ENCODE results near the gene ERCC6L.
A peak's percentile ranks its signal among the peaks of the same experiment; 100 is the strongest.

The ERCC6L gene, protein sequence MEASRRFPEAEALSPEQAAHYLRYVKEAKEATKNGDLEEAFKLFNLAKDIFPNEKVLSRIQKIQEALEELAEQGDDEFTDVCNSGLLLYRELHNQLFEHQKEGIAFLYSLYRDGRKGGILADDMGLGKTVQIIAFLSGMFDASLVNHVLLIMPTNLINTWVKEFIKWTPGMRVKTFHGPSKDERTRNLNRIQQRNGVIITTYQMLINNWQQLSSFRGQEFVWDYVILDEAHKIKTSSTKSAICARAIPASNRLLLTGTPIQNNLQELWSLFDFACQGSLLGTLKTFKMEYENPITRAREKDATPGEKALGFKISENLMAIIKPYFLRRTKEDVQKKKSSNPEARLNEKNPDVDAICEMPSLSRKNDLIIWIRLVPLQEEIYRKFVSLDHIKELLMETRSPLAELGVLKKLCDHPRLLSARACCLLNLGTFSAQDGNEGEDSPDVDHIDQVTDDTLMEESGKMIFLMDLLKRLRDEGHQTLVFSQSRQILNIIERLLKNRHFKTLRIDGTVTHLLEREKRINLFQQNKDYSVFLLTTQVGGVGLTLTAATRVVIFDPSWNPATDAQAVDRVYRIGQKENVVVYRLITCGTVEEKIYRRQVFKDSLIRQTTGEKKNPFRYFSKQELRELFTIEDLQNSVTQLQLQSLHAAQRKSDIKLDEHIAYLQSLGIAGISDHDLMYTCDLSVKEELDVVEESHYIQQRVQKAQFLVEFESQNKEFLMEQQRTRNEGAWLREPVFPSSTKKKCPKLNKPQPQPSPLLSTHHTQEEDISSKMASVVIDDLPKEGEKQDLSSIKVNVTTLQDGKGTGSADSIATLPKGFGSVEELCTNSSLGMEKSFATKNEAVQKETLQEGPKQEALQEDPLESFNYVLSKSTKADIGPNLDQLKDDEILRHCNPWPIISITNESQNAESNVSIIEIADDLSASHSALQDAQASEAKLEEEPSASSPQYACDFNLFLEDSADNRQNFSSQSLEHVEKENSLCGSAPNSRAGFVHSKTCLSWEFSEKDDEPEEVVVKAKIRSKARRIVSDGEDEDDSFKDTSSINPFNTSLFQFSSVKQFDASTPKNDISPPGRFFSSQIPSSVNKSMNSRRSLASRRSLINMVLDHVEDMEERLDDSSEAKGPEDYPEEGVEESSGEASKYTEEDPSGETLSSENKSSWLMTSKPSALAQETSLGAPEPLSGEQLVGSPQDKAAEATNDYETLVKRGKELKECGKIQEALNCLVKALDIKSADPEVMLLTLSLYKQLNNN

DNA sequence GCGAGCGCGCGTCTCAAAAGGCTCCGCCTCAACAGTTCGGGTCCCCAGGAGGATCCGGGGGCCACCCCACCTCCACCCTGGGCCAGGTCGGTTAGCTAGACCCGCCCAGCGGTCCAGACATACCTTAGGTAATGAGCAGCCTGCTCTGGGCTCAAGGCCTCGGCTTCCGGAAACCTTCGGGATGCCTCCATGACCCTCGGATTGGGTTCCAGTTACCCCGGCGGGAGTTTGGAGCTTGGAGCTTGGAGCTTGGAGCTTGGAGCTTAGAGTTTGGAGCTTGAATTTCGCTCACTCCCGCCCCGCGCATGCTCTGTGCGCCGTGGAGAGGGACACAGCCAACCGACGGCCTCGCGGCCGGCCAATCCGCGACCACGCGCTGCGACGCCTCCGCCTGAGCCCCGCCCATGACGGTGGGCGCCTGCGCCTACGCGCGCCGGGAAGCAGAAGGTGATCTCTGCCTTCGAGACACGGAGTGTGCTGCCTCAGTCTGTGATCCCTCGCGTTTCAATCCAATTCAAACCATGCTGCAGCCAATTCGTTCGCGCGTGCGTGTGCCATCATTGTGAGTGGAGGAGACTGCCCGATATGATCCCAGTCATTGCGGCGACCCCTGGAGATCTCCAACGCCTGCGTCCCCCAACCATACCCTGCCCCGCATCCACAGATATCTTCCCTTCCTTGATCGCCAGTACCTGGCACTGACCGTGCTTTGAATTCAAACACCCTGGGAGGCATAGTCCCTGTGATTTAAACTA, at the start of gene ERCC6L:
Gene ERCC6L (minus strand): TSS at position 307 of the 755 bp plus-strand sequence. CDS start 116 bp downstream, at position 191.
- Mint-ChIP-seq H3K4me1 (peaks cover 2 to 5% of the 10 kb centered on the region in 2 donors), H3K36me3 (peaks cover 3 to 4% of the 10 kb centered on the region in 2 donors), H3K27ac (peak within 1 kb of the TSS; percentile 20), H3K27me3 (no peaks in the 10 kb centered on the region), H3K9me3 (no peaks in the 10 kb centered on the region), H3K4me3 (peak within 1 kb of the TSS; percentile 79 to 83)
- ATAC-seq (replicated peaks) (peak; percentile 97 to 99), DNase-seq (peak; percentile 83)

DNA sequence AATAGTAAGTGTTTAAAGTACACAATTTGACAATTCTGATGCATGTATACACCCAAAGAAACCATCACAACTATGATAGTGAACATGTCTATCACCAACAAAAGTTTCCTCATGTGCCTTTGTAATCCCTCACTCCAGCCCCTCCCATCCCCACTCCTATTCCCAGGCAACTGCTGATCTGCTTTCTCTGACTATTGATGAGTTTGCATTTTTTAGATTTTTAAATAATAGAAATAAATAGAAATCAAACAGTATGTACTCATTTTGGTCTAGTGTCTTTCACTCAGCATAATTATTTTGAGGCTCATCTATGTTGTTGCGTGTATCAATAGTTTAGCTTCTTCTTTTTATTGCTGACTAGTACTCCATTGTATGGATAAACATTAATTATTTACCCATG, 43.5 kb upstream of the ERCC6L start:
- H3K36me3 Mint-ChIP-seq, result no peaks in the 10 kb centered on the region
- H3K27ac Mint-ChIP-seq, result no peak overlapping the region
- DNase-seq, result no peak
- no peak for ATAC-seq (replicated peaks)
- H3K4me3 Mint-ChIP-seq, result no peak overlapping the region
- no peaks in the 10 kb centered on the region for H3K9me3 Mint-ChIP-seq
- H3K27me3 Mint-ChIP-seq, result peaks cover 6 to 25% of the 10 kb centered on the region in 2 donors
- peaks cover 0 to under 1% of the 10 kb centered on the region in 2 donors for H3K4me1 Mint-ChIP-seq

DNA sequence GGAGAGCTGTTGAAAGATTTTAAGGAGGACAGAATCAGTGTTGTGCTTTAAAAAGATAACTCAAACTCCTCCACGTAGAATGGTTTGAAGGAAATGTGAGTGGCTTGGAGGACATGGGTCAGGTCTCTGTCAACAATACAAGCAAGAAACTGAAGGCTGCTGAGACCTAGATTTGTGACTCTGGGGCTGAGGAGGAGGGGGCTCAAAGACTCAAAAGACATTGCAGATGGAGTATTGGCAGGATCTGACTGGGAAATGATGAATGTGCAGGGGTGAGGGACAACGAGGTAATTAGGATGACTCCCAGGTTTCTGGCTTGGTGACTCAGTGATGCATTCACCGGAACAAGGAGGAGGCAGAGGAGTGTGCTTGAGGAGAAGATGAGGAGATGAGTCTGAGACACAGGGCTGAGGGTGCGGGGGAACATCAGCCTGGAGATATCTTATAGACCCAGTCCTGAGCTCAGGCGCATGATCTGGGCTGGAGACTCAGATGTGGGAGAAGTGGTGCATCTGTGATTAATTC, 41.6 kb upstream of the ERCC6L start:
- Mint-ChIP-seq H3K27ac (no peak overlapping the region), H3K36me3 (peaks cover 4 to 13% of the 10 kb centered on the region in 2 donors), H3K9me3 (no peaks in the 10 kb centered on the region), H3K4me3 (no peak overlapping the region), H3K4me1 (peaks cover 0 to 6% of the 10 kb centered on the region in 2 donors), H3K27me3 (peaks cover 6 to 25% of the 10 kb centered on the region in 2 donors)
- DNase-seq (no peak), ATAC-seq (replicated peaks) (no peak)

DNA sequence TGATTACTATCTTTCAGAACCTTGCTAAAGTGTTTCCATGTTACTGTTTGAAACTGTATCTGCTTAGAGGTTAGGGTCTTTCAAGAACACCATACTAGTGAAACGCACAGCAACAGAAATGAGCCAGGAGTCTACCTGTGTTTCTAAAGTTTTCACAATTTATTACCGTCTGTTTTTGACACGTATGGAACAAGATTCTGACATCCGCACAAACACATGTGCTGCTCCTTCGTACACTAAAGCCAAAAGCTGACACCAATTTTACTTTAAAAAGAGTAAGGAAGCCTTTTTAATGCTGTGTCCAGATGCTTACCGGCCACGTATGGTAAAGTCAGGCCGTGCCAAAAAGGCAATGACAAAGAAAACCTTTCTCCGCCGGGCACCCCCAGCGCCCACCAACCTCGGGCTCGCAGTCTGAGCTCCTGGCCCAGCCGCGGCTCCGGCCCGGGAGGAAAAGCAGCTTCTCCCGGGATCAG, 37.7 kb upstream of the ERCC6L start:
- ATAC-seq (replicated peaks), result peak in 1 of 2 donors; percentile 30
- Mint-ChIP-seq H3K9me3 (no peaks in the 10 kb centered on the region), H3K36me3 (peaks cover 26 to 52% of the 10 kb centered on the region in 2 donors), H3K4me3 (peak overlapping the region; percentile 95), H3K27me3 (peaks cover 6 to 15% of the 10 kb centered on the region in 2 donors), H3K27ac (peak overlapping the region; percentile 99), H3K4me1 (peaks cover 29 to 32% of the 10 kb centered on the region in 2 donors)
- DNase-seq, result no peak

DNA sequence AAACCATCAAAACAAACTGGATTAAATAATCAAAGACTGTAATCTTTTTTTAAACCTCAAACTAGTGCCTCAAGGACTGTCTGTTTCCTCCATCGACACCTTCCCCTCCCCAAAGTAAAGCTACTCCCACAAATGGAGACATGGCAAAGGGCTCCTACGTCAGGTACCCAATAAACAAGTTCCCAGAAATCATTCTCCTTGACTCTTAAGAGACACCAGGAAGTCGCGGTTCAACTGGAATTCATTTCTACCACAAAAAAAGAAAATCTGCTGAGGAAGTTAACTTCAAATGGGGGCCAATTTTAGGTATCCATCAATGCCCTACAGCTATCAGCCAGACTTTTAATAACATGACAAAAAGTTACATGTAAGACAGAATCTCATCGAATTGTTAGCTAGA, 35.7 kb upstream of the ERCC6L start:
- DNase-seq, result no peak
- H3K36me3 Mint-ChIP-seq, result peaks cover 26 to 68% of the 10 kb centered on the region in 2 donors
- peak overlapping the region; percentile 76 for H3K27ac Mint-ChIP-seq
- no peaks in the 10 kb centered on the region for H3K9me3 Mint-ChIP-seq
- H3K4me3 Mint-ChIP-seq, result peak overlapping the region; percentile 95
- H3K4me1 Mint-ChIP-seq, result peaks cover 32 to 33% of the 10 kb centered on the region in 2 donors
- peaks cover 0 to 8% of the 10 kb centered on the region in 2 donors for H3K27me3 Mint-ChIP-seq
- no peak for ATAC-seq (replicated peaks)

DNA sequence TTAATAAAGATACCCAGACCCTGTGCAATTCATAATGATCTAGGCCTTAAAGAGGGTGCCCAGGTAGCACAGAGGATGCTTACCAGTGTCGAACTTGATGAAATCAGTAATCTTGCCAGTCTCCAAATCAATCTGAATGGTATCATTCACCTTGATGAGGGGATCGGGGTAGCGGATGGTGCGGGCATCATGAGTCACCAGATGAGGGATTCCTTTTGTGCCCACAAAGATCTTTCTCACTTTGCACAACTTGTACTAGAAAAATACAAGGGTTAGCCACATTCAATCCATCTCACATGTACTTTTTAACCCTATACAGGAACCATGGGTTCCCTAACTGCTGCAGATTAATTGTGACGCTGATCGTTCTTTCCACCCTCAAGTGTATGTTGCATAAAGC, 34.9 kb upstream of the ERCC6L start:
- peak overlapping the region in 1 of 2 donors; percentile 95 for H3K4me3 Mint-ChIP-seq
- H3K9me3 Mint-ChIP-seq, result no peaks in the 10 kb centered on the region
- H3K27me3 Mint-ChIP-seq, result peaks cover 0 to 1% of the 10 kb centered on the region in 2 donors
- peaks cover 26 to 73% of the 10 kb centered on the region in 2 donors for H3K36me3 Mint-ChIP-seq
- no peak for ATAC-seq (replicated peaks)
- no peak for DNase-seq
- H3K4me1 Mint-ChIP-seq, result peaks cover 32 to 33% of the 10 kb centered on the region in 2 donors
- peak overlapping the region; percentile 34 for H3K27ac Mint-ChIP-seq

DNA sequence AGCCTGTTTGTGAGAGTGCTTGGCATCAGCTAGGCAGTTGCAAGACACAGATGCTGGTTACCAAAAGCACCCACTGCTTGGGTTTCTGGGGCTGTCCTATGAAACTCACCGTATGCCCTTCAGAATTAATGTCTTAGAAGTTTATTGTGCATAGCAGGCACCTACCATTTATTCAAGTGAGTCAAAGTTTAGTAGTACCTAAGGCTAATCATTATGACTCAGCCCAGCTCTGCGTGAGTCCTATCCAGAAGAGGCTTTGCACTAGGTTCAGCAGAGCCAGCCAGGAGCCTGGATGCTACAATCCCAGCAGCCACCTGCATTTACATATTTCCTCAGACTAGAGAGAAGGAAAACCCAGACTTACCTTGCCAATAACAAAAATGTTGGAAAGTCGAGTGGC, 34.0 kb upstream of the ERCC6L start:
- Mint-ChIP-seq H3K27ac (no peak overlapping the region), H3K27me3 (no peaks in the 10 kb centered on the region), H3K36me3 (peaks cover 28 to 77% of the 10 kb centered on the region in 2 donors), H3K4me3 (no peak overlapping the region), H3K4me1 (peaks cover 33 to 34% of the 10 kb centered on the region in 2 donors), H3K9me3 (no peaks in the 10 kb centered on the region)
- ATAC-seq (replicated peaks), result no peak
- DNase-seq, result no peak

DNA sequence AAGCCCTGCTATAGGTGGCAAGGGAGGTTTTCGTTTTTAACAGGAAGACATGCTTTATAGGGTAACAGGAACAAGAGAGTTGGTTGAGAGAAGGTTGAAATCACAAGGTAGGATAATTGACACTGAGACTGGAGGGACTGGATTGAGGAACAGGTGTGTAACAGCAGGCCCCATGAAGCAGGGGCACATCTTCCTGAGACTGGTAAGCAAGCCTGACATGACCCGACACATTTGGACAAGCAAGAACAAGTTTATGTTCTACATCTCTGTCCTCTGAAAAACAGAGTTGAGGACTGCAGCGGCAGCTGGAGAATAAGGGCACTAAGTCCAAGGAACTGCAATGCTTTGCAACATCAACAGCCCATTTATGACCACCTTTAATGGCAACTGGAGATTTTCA, 33.0 kb upstream of the ERCC6L start:
- Mint-ChIP-seq H3K27ac (peak overlapping the region; percentile 52), H3K27me3 (no peaks in the 10 kb centered on the region), H3K4me3 (peak overlapping the region in 1 of 2 donors; percentile 50), H3K36me3 (peaks cover 27 to 76% of the 10 kb centered on the region in 2 donors), H3K9me3 (no peaks in the 10 kb centered on the region), H3K4me1 (peaks cover 33% of the 10 kb centered on the region in 2 donors)
- DNase-seq, result no peak
- no peak for ATAC-seq (replicated peaks)

DNA sequence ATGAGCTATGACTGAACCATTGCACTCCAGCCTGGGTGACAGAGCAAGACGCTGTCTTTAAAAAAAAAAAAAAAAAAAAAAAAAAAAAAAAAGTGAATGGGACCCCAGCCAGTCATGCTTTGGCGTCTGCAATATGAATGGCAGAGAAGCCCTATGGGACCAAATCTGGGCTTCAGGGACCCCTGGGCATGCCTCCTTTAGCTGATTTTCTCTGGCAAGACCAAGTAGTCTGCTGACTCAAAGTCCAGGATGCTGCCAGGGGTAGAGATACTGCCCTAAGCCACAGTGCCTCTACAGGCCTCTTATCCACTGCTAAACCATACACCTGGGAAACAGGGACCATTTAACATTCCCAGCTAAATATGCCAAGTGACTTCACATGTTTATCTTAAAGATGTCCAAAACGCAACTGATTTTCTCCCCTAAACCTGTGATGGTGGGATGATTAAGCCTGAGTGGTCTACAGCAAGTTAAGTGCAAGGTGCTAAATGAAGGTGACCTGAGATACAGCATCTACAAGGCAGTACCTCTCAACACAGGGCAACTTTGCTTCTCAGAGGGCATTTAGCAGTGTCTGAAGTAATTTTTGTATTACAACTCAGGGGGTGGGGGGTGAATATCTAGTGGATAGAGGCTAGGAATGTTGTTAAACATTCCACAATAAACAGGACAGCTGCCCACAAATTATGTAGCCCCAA, 32.4 kb upstream of the ERCC6L start:
- no peak for DNase-seq
- Mint-ChIP-seq H3K27me3 (no peaks in the 10 kb centered on the region), H3K4me1 (peaks cover 33% of the 10 kb centered on the region in 2 donors), H3K36me3 (peaks cover 27 to 78% of the 10 kb centered on the region in 2 donors), H3K9me3 (no peaks in the 10 kb centered on the region), H3K27ac (no peak overlapping the region), H3K4me3 (peak overlapping the region in 1 of 2 donors; percentile 29)
- no peak for ATAC-seq (replicated peaks)

DNA sequence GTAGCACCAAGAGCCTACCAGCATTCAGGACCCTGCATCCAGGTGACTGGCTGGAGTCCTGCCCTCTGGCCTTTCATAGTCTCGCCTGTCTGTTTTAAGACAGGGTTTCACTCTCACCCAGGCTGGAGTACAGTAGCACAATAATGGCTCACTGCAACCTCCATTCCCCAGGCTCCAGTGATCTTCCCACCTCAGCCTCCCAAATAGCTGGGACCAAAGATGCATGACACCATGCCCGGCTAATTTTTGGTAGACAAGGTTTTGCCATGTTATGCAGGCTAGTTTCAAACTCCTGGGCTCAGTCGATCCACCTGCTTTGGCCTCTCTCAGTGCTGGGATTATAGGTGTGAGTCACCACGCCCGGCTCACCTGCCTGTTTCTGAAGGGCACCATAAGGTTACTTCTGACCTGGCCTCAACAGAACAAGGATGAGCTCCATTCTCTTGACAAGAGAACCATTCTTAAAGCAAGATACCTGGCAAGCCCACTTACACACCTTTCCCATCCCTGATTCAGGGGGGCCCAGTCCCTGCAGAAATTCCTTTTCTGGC, 31.6 kb upstream of the ERCC6L start:
- H3K36me3 Mint-ChIP-seq, result peaks cover 26 to 72% of the 10 kb centered on the region in 2 donors
- H3K9me3 Mint-ChIP-seq, result no peaks in the 10 kb centered on the region
- H3K27ac Mint-ChIP-seq, result no peak overlapping the region
- H3K4me3 Mint-ChIP-seq, result no peak overlapping the region
- DNase-seq, result no peak
- no peak for ATAC-seq (replicated peaks)
- no peaks in the 10 kb centered on the region for H3K27me3 Mint-ChIP-seq
- H3K4me1 Mint-ChIP-seq, result peaks cover 30 to 33% of the 10 kb centered on the region in 2 donors

DNA sequence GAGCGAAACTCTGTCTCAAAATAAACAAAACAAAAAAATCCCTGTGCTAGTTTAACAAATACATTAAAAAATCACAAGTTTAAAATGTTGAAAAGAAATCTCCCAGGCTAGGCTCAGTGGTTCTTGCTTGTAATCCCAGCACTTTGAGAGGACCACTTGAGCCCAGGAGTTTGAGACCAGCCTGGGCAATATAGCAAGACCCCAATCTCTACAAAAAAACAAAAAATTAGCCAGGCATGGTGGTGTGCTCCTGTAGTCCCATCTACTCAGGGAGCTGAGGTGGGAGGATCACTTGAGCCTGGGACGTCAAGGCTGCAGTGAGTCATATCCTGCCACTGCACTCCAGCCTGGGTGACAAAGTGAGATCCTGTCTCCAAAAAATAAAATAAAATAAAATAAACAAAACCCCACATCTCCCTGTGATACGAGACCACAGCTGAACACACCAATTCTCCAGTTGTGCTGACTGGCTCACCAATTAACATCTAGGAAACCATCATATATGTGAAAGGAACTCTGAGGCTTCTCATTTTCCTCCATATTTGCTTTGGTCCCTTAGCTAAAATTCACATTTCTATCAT, 30.9 kb upstream of the ERCC6L start:
- ATAC-seq (replicated peaks) (peak in 1 of 2 donors; percentile 20), DNase-seq (no peak)
- Mint-ChIP-seq H3K9me3 (no peaks in the 10 kb centered on the region), H3K27me3 (no peaks in the 10 kb centered on the region), H3K4me3 (no peak overlapping the region), H3K36me3 (peaks cover 24 to 68% of the 10 kb centered on the region in 2 donors), H3K4me1 (peaks cover 26 to 28% of the 10 kb centered on the region in 2 donors), H3K27ac (peak overlapping the region; percentile 39)
